ENCODE data around the gene SDK1.

DNA sequence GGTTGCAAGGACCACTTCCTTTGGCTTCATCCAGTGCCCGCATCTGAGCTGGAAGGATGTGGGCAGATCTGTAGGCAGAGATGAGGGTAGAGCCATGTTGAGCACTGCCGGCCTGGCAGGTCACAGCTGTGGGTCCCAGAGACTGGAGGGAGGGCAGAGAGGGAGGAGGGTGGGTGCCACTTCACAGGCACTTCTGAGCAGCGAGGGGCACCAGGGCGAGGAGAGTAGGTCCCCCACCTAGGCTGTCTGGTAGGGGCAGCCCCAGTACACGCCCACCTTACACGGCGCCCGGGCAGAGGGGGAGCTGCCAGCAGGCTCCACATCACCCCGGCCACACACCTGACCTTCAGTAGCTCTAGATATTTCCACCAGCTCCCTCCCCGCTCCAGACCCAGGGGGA lies 908.1 kb downstream of the SDK1 start:
- TF ChIP-seq, protein P1, sequence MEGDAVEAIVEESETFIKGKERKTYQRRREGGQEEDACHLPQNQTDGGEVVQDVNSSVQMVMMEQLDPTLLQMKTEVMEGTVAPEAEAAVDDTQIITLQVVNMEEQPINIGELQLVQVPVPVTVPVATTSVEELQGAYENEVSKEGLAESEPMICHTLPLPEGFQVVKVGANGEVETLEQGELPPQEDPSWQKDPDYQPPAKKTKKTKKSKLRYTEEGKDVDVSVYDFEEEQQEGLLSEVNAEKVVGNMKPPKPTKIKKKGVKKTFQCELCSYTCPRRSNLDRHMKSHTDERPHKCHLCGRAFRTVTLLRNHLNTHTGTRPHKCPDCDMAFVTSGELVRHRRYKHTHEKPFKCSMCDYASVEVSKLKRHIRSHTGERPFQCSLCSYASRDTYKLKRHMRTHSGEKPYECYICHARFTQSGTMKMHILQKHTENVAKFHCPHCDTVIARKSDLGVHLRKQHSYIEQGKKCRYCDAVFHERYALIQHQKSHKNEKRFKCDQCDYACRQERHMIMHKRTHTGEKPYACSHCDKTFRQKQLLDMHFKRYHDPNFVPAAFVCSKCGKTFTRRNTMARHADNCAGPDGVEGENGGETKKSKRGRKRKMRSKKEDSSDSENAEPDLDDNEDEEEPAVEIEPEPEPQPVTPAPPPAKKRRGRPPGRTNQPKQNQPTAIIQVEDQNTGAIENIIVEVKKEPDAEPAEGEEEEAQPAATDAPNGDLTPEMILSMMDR (conservative IDR thresholded peaks at IDR 0.05): no peak
- no peak for TF ChIP-seq ZFX (IDR thresholded peaks at IDR 0.05)
